Measurements from ENCODE around the gene IFT43.
"Not testable (repeated sequence)": the region's sequence is repeated elsewhere in the genome, so short reads cannot be mapped to it uniquely, and the experiment has no call there.

Gene IFT43

GRCh38 chr14:75999511-76000190 lies 14.1 kb downstream of the IFT43 start:
- Histone ChIP-seq H3K9me3 (ENCODE audit: control insufficient read depth, insufficient read depth, low read length) (no peaks in the 10 kb centered on the region), H3K9ac (ENCODE audit: low read depth, low read length) (no peak overlapping the region), H3K4me3 (ENCODE audit: low read depth, low read length) (no peak overlapping the region), H3K27me3 (ENCODE audit: control insufficient read depth, insufficient read depth, low read length) (no peaks in the 10 kb centered on the region), H3K36me3 (ENCODE audit: control insufficient read depth, insufficient read depth, low read length) (peaks cover 5% of the 10 kb centered on the region), H3K4me1 (ENCODE audit: control insufficient read depth, insufficient read depth, low read length) (no peaks in the 10 kb centered on the region)

- H3K9me3 ChIP-seq (ENCODE audit: control insufficient read depth, insufficient read depth, low read length), result no peaks in the 10 kb centered on the region
- no peak overlapping the region for H3K4me3 ChIP-seq (ENCODE audit: low read depth, low read length)
- no peaks in the 10 kb centered on the region for H3K27me3 ChIP-seq (ENCODE audit: control insufficient read depth, insufficient read depth, low read length)
- no peak overlapping the region for H3K9ac ChIP-seq (ENCODE audit: low read depth, low read length)
- no peaks in the 10 kb centered on the region for H3K4me1 ChIP-seq (ENCODE audit: control insufficient read depth, insufficient read depth, low read length)
- H3K36me3 ChIP-seq (ENCODE audit: control insufficient read depth, insufficient read depth, low read length), result peaks cover 5% of the 10 kb centered on the region
Observed at GRCh38 chr14:76002383-76002782, 16.8 kb downstream of the IFT43 start.

- H3K9me3 ChIP-seq (ENCODE audit: control insufficient read depth, insufficient read depth, low read length), result no peaks in the 10 kb centered on the region
- H3K4me3 ChIP-seq (ENCODE audit: low read depth, low read length), result no peak overlapping the region
- H3K27me3 ChIP-seq (ENCODE audit: control insufficient read depth, insufficient read depth, low read length), result no peaks in the 10 kb centered on the region
- no peak overlapping the region for H3K9ac ChIP-seq (ENCODE audit: low read depth, low read length)
- H3K36me3 ChIP-seq (ENCODE audit: control insufficient read depth, insufficient read depth, low read length), result no peaks in the 10 kb centered on the region
- H3K4me1 ChIP-seq (ENCODE audit: control insufficient read depth, insufficient read depth, low read length), result no peaks in the 10 kb centered on the region
Observed at GRCh38 chr14:76006253-76006652, 20.7 kb downstream of the IFT43 start.

GRCh38 chr14:76007379-76007778 lies 21.8 kb downstream of the IFT43 start:
- Histone ChIP-seq H3K9me3 (ENCODE audit: control insufficient read depth, insufficient read depth, low read length) (no peaks in the 10 kb centered on the region), H3K4me3 (ENCODE audit: low read depth, low read length) (no peak overlapping the region), H3K27me3 (ENCODE audit: control insufficient read depth, insufficient read depth, low read length) (no peaks in the 10 kb centered on the region), H3K4me1 (ENCODE audit: control insufficient read depth, insufficient read depth, low read length) (no peaks in the 10 kb centered on the region), H3K9ac (ENCODE audit: low read depth, low read length) (no peak overlapping the region), H3K36me3 (ENCODE audit: control insufficient read depth, insufficient read depth, low read length) (no peaks in the 10 kb centered on the region)

GRCh38 chr14:76007852-76008251 lies 22.3 kb downstream of the IFT43 start:
- no peaks in the 10 kb centered on the region for H3K4me1 ChIP-seq (ENCODE audit: control insufficient read depth, insufficient read depth, low read length)
- no peak overlapping the region for H3K4me3 ChIP-seq (ENCODE audit: low read depth, low read length)
- no peaks in the 10 kb centered on the region for H3K9me3 ChIP-seq (ENCODE audit: control insufficient read depth, insufficient read depth, low read length)
- H3K27me3 ChIP-seq (ENCODE audit: control insufficient read depth, insufficient read depth, low read length), result no peaks in the 10 kb centered on the region
- no peaks in the 10 kb centered on the region for H3K36me3 ChIP-seq (ENCODE audit: control insufficient read depth, insufficient read depth, low read length)
- H3K9ac ChIP-seq (ENCODE audit: low read depth, low read length), result no peak overlapping the region

- not testable (repeated sequence) for H3K4me1 ChIP-seq (ENCODE audit: control insufficient read depth, insufficient read depth, low read length); H3K36me3 ChIP-seq (ENCODE audit: control insufficient read depth, insufficient read depth, low read length); H3K9me3 ChIP-seq (ENCODE audit: control insufficient read depth, insufficient read depth, low read length); H3K27me3 ChIP-seq (ENCODE audit: control insufficient read depth, insufficient read depth, low read length); H3K4me3 ChIP-seq (ENCODE audit: low read depth, low read length); H3K9ac ChIP-seq (ENCODE audit: low read depth, low read length)
Observed at GRCh38 chr14:76009627-76010026, 24.1 kb downstream of the IFT43 start.

GRCh38 chr14:76011930-76012329 lies 26.4 kb downstream of the IFT43 start:
- Histone ChIP-seq H3K9ac (ENCODE audit: low read depth, low read length) (no peak overlapping the region), H3K4me1 (ENCODE audit: control insufficient read depth, insufficient read depth, low read length) (no peaks in the 10 kb centered on the region), H3K36me3 (ENCODE audit: control insufficient read depth, insufficient read depth, low read length) (no peaks in the 10 kb centered on the region)

GRCh38 chr14:76012354-76012753 lies 26.8 kb downstream of the IFT43 start:
- Histone ChIP-seq H3K36me3 (ENCODE audit: control insufficient read depth, insufficient read depth, low read length) (no peaks in the 10 kb centered on the region), H3K27me3 (ENCODE audit: control insufficient read depth, insufficient read depth, low read length) (no peaks in the 10 kb centered on the region), H3K9ac (ENCODE audit: low read depth, low read length) (no peak overlapping the region), H3K4me1 (ENCODE audit: control insufficient read depth, insufficient read depth, low read length) (no peaks in the 10 kb centered on the region), H3K4me3 (ENCODE audit: low read depth, low read length) (no peak overlapping the region), H3K9me3 (ENCODE audit: control insufficient read depth, insufficient read depth, low read length) (no peaks in the 10 kb centered on the region)

More at GRCh38 chr14:76011930-76012329, 26.4 kb downstream of the IFT43 start:
- Histone ChIP-seq H3K27me3 (ENCODE audit: control insufficient read depth, insufficient read depth, low read length) (no peaks in the 10 kb centered on the region), H3K4me3 (ENCODE audit: low read depth, low read length) (no peak overlapping the region), H3K9me3 (ENCODE audit: control insufficient read depth, insufficient read depth, low read length) (no peaks in the 10 kb centered on the region)

GRCh38 chr14:76015191-76015590 lies 29.6 kb downstream of the IFT43 start:
- H3K27me3 ChIP-seq (ENCODE audit: control insufficient read depth, insufficient read depth, low read length), result no peaks in the 10 kb centered on the region
- H3K9me3 ChIP-seq (ENCODE audit: control insufficient read depth, insufficient read depth, low read length), result no peaks in the 10 kb centered on the region
- no peak overlapping the region for H3K4me3 ChIP-seq (ENCODE audit: low read depth, low read length)
- no peak overlapping the region for H3K9ac ChIP-seq (ENCODE audit: low read depth, low read length)
- H3K4me1 ChIP-seq (ENCODE audit: control insufficient read depth, insufficient read depth, low read length), result no peaks in the 10 kb centered on the region
- no peaks in the 10 kb centered on the region for H3K36me3 ChIP-seq (ENCODE audit: control insufficient read depth, insufficient read depth, low read length)

- H3K9ac ChIP-seq (ENCODE audit: low read depth, low read length), result no peak overlapping the region
- H3K4me1 ChIP-seq (ENCODE audit: control insufficient read depth, insufficient read depth, low read length), result no peaks in the 10 kb centered on the region
- no peak overlapping the region for H3K4me3 ChIP-seq (ENCODE audit: low read depth, low read length)
- no peaks in the 10 kb centered on the region for H3K27me3 ChIP-seq (ENCODE audit: control insufficient read depth, insufficient read depth, low read length)
- H3K9me3 ChIP-seq (ENCODE audit: control insufficient read depth, insufficient read depth, low read length), result no peaks in the 10 kb centered on the region
- H3K36me3 ChIP-seq (ENCODE audit: control insufficient read depth, insufficient read depth, low read length), result no peaks in the 10 kb centered on the region
Observed at GRCh38 chr14:76015668-76016067, 30.1 kb downstream of the IFT43 start.

- Histone ChIP-seq H3K27me3 (ENCODE audit: control insufficient read depth, insufficient read depth, low read length) (no peaks in the 10 kb centered on the region), H3K4me3 (ENCODE audit: low read depth, low read length) (no peak overlapping the region), H3K9me3 (ENCODE audit: control insufficient read depth, insufficient read depth, low read length) (no peaks in the 10 kb centered on the region), H3K9ac (ENCODE audit: low read depth, low read length) (no peak overlapping the region), H3K4me1 (ENCODE audit: control insufficient read depth, insufficient read depth, low read length) (no peaks in the 10 kb centered on the region), H3K36me3 (ENCODE audit: control insufficient read depth, insufficient read depth, low read length) (no peaks in the 10 kb centered on the region)
Observed at GRCh38 chr14:76019676-76020075, 34.1 kb downstream of the IFT43 start.

- no peak overlapping the region for H3K4me3 ChIP-seq (ENCODE audit: low read depth, low read length)
- H3K36me3 ChIP-seq (ENCODE audit: control insufficient read depth, insufficient read depth, low read length), result no peaks in the 10 kb centered on the region
- H3K27me3 ChIP-seq (ENCODE audit: control insufficient read depth, insufficient read depth, low read length), result no peaks in the 10 kb centered on the region
- no peak overlapping the region for H3K9ac ChIP-seq (ENCODE audit: low read depth, low read length)
- H3K4me1 ChIP-seq (ENCODE audit: control insufficient read depth, insufficient read depth, low read length), result no peaks in the 10 kb centered on the region
- no peaks in the 10 kb centered on the region for H3K9me3 ChIP-seq (ENCODE audit: control insufficient read depth, insufficient read depth, low read length)
Observed at GRCh38 chr14:76022991-76023390, 37.4 kb downstream of the IFT43 start.

All from iPS-15b (cell line).